HFFc6 (cell line): Measurements from ENCODE around the gene KIF13A. TPM values are rescaled to one million over a fixed set of nuclear protein-coding genes. Genes with fewer than 3 reads are reported as not detected.
A peak's percentile ranks its signal among the peaks of the same experiment; 100 is the strongest.

Experiments
- DNase-seq: peaks from one replicate; pipeline ENCODE4 v3.0.0-alpha.2; 2018
- H3K27ac Mint-ChIP-seq: 2 replicates; pipeline ENCODE4 v1.8.0; 2020; ENCODE audit warnings: mild to moderate bottlenecking, mixed read lengths
- H3K27me3 Mint-ChIP-seq: 2 replicates; pipeline ENCODE4 v1.8.0; 2021; ENCODE audit warnings: mild to moderate bottlenecking, moderate library complexity, mixed read lengths; ENCODE audit not compliant: insufficient read depth
- H3K36me3 Mint-ChIP-seq: 2 replicates; pipeline ENCODE4 v1.8.0; 2021; ENCODE audit warnings: low read depth, mixed read lengths
- H3K4me1 Mint-ChIP-seq: 2 replicates; pipeline ENCODE4 v1.8.0; 2020; ENCODE audit warnings: low read depth, mixed read lengths
- H3K4me3 Mint-ChIP-seq: 2 replicates; pipeline ENCODE4 v1.8.0; 2020; ENCODE audit warnings: mild to moderate bottlenecking, moderate library complexity, mixed read lengths
- H3K9me3 Mint-ChIP-seq: 2 replicates; pipeline ENCODE4 v1.8.0; 2020; ENCODE audit warnings: mild to moderate bottlenecking, mixed read lengths
- CTCF ChIP-seq: fragments of 200-600 bp; sonication (generic); IDR thresholded peaks from 2 replicates; pipeline ENCODE4 v1.5.0; 2021; ENCODE audit warnings: antibody characterized with exemption, mild to moderate bottlenecking
- total RNA-seq, 6 experiments: library from RNA; stranded (reverse); fragmentation: NEBNext Ultra II Directional; extraction: Animal tissue kit (Norgen Biotek cat#: 25700); gene quantifications; 2 replicates in 1 of 6; 3 replicates in 5 of 6; pipeline ENCODE4 v1.2.3, GENCODE V29; 2021

Gene KIF13A
- total RNA-seq, 6 experiments from 2014 or later = 63.7 to 72.8 (median 66.4) TPM

DNA sequence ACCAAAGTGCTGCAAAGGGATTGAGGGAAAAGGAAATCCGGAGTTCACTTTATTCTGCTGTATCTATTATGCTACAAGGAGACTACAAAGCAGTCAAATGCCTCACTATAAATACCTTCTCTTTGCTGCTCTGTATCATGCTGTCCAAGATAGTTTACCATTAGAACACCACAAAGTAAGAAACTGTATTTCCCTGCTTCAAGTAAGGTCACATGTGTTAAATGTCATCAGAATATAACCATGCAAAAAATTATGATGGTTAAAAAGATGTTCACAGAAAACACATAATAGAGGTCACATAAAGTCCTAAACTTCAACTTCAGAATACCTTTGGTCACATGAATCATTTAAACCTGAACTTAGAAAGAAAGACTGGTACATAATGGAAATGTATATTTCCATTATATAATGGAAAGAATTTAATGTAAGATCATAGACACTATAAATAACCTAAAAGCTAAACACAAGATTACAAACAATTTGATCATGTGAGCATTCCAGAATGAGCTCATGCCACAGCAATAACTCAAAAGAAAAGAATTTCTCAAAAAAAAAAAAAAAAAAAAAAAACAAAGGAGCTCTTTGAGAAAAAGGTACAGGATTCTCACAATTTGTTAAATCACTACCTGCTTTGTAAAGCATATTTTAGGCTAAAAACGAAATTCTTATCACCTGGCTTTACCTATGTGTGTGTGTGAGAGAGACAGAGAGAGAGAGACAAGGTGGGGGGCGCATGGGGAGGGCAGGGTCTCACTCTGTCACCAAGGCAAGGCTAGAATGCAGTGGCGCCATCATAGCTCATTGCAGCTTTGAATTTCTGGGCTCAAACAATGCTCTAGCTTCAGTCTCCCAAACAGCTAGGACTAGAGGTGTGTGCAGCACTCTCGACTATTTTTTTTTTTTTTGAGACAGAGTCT is 58.7 kb downstream of the KIF13A start:
- Mint-ChIP-seq H3K27ac (peak overlapping the region; percentile 89), H3K36me3 (peaks cover 6% of the 10 kb centered on the region; the same call in 1 of the 2 replicates), H3K27me3 (no peaks in the 10 kb centered on the region), H3K4me3 (peak overlapping the region; percentile 54), H3K9me3 (no peaks in the 10 kb centered on the region), H3K4me1 (peaks cover 94% of the 10 kb centered on the region)
- DNase-seq = peak; percentile 62
- TF ChIP-seq CTCF = no peak

GRCh38 chr6:17927705-17928104 is 59.7 kb downstream of the KIF13A start:
- peaks cover 92% of the 10 kb centered on the region for H3K4me1 Mint-ChIP-seq

DNA sequence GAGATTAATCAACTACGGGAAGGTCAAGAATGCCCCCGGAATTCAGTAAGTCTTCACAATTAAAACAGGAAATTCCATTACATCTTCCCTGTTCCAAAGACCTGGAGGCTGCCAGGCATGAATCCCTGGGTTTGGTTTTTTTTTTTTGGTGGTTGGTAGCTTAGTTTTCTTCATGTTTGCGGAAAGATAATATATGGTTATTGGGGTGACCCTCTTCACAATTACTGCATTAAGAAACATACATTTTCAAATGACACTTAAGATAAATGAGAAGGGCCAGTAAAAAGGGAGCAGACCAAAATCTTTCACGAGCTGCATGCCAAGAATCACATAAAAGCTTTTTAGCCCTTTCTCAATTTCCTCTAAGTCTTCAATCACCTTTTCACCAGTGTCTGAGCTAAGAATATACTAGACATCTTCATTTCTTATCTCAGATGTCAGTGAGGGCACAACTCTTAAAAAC is 64.0 kb downstream of the KIF13A start:
- Mint-ChIP-seq H3K27me3 (no peaks in the 10 kb centered on the region), H3K4me3 (peak overlapping the region; percentile 72), H3K9me3 (no peaks in the 10 kb centered on the region), H3K27ac (peak overlapping the region; percentile 86), H3K4me1 (peaks cover 87% of the 10 kb centered on the region), H3K36me3 (peaks cover 15% of the 10 kb centered on the region)
- no peak for DNase-seq
- no peak for TF ChIP-seq CTCF

More at GRCh38 chr6:17927705-17928104, 59.7 kb downstream of the KIF13A start:
- H3K4me3 Mint-ChIP-seq = no peak overlapping the region
- no peaks in the 10 kb centered on the region for H3K9me3 Mint-ChIP-seq
- TF ChIP-seq CTCF = no peak
- no peaks in the 10 kb centered on the region for H3K27me3 Mint-ChIP-seq
- no peak for DNase-seq
- H3K27ac Mint-ChIP-seq = peak overlapping the region; percentile 89
- peaks cover 6% of the 10 kb centered on the region; the same call in 1 of the 2 replicates for H3K36me3 Mint-ChIP-seq

DNA sequence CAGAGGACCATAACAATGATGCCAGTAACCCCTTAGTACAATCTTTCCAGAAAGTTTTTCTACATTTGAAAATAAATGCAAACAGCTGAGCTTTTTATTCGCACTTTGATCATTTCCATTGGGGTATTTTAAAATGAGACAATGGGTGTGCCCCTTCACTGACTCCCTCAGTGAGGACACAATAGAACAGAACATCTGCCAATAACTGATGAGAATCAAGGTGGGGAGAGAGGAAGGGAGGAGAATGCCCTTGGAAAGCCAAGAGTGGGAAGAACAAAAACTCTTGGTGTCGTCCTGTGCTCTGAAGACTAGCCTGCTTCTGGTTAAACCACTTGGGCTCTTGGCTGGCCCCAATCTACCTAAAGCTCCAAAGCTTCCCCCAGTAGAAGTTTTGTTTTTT is 66.0 kb downstream of the KIF13A start:
- H3K4me1 Mint-ChIP-seq = peaks cover 87% of the 10 kb centered on the region
- no peaks in the 10 kb centered on the region for H3K27me3 Mint-ChIP-seq

GRCh38 chr6:17919496-17919895 is 67.9 kb downstream of the KIF13A start:
- Mint-ChIP-seq H3K27ac (peak overlapping the region; percentile 47; the same call in 1 of the 2 replicates), H3K36me3 (peaks cover 18% of the 10 kb centered on the region), H3K9me3 (no peaks in the 10 kb centered on the region), H3K4me1 (peaks cover 80% of the 10 kb centered on the region), H3K27me3 (no peaks in the 10 kb centered on the region), H3K4me3 (no peak overlapping the region)
- no peak for TF ChIP-seq CTCF
- DNase-seq = no peak

More for the DNA sequence above, 66.0 kb downstream of the KIF13A start:
- no peak for TF ChIP-seq CTCF
- peaks cover 21% of the 10 kb centered on the region for H3K36me3 Mint-ChIP-seq
- H3K9me3 Mint-ChIP-seq = no peaks in the 10 kb centered on the region
- no peak for DNase-seq
- no peak overlapping the region for H3K27ac Mint-ChIP-seq
- no peak overlapping the region for H3K4me3 Mint-ChIP-seq
